Measurements from ENCODE around the gene WDPCP. TPM values are rescaled to one million over a fixed set of nuclear protein-coding genes. Genes with fewer than 3 reads are reported as not detected.

The WDPCP gene
- polyA plus RNA-seq, 1 donor from 2014 or later = 8.9 TPM

- Histone ChIP-seq H3K4me2 (ENCODE audit: low read length) (no peak overlapping the region), H3K9me3 (ENCODE audit: low read length) (no peaks in the 10 kb centered on the region), H3K27ac (ENCODE audit: low read length) (no peak overlapping the region), H2AFZ (ENCODE audit: low read depth, low read length) (no peak overlapping the region), H3K79me2 (replicated peaks; ENCODE audit: insufficient read depth, low read length) (no peaks in the 10 kb centered on the region), H3K36me3 (ENCODE audit: insufficient read depth, low read length) (no peaks in the 10 kb centered on the region), H3K4me3 (ENCODE audit: low read length) (no peak overlapping the region), H3F3A (ENCODE audit: insufficient read depth, low read length, poor library complexity, severe bottlenecking) (no peaks in the 10 kb centered on the region), H4K20me1 (ENCODE audit: insufficient read depth) (no peaks in the 10 kb centered on the region), H3K9me2 (ENCODE audit: insufficient read depth, low read length) (no peaks in the 10 kb centered on the region), H3K9ac (ENCODE audit: low read length) (no peak overlapping the region), H3K27me3 (ENCODE audit: insufficient read depth, low read depth, low read length) (no peaks in the 10 kb centered on the region)
- TF ChIP-seq EP300 (conservative IDR thresholded peaks at IDR 0.05; ENCODE audit: poor library complexity, severe bottlenecking) (no peak), SMC3 (conservative IDR thresholded peaks at IDR 0.05; ENCODE audit: poor library complexity) (no peak), MXI1 (conservative IDR thresholded peaks at IDR 0.05; ENCODE audit: poor library complexity, severe bottlenecking) (no peak), RAD21 (conservative IDR thresholded peaks at IDR 0.05) (no peak), POLR2AphosphoS5 (IDR thresholded peaks at IDR 0.05) (no peak)
Observed at GRCh38 chr2:63186331-63186730, 401.9 kb downstream of the WDPCP start.

- Histone ChIP-seq H3K4me2 (ENCODE audit: low read length) (no peak overlapping the region), H3K27me3 (ENCODE audit: insufficient read depth, low read depth, low read length) (no peaks in the 10 kb centered on the region), H2AFZ (ENCODE audit: low read depth, low read length) (no peak overlapping the region), H3K9me3 (ENCODE audit: low read length) (no peaks in the 10 kb centered on the region), H3K4me3 (ENCODE audit: low read length) (no peak overlapping the region), H3K27ac (ENCODE audit: low read length) (no peak overlapping the region), H3K36me3 (ENCODE audit: insufficient read depth, low read length) (no peaks in the 10 kb centered on the region), H3K9me2 (ENCODE audit: insufficient read depth, low read length) (no peaks in the 10 kb centered on the region), H3K9ac (ENCODE audit: low read length) (no peak overlapping the region), H3K79me2 (replicated peaks; ENCODE audit: insufficient read depth, low read length) (no peaks in the 10 kb centered on the region), H4K20me1 (ENCODE audit: insufficient read depth) (no peaks in the 10 kb centered on the region), H3F3A (ENCODE audit: insufficient read depth, low read length, poor library complexity, severe bottlenecking) (no peaks in the 10 kb centered on the region)
- TF ChIP-seq TAF1 (IDR thresholded peaks at IDR 0.05; ENCODE audit: low read depth) = no peak
- no peak for TF ChIP-seq MXI1 (conservative IDR thresholded peaks at IDR 0.05; ENCODE audit: poor library complexity, severe bottlenecking)
- TF ChIP-seq POLR2AphosphoS5 (IDR thresholded peaks at IDR 0.05) = no peak
- TF ChIP-seq CTCF (IDR thresholded peaks at IDR 0.05; ENCODE audit: poor library complexity, severe bottlenecking) = no peak
- TF ChIP-seq REST (IDR thresholded peaks at IDR 0.05; ENCODE audit: borderline replicate concordance) = no peak
- TF ChIP-seq RAD21 (conservative IDR thresholded peaks at IDR 0.05) = no peak
- TF ChIP-seq SMC3 (conservative IDR thresholded peaks at IDR 0.05; ENCODE audit: poor library complexity) = no peak
- TF ChIP-seq EZH2 (IDR thresholded peaks at IDR 0.05; ENCODE audit: borderline replicate concordance, insufficient read depth, low read length, poor library complexity, severe bottlenecking) = no peak
- TF ChIP-seq EP300 (conservative IDR thresholded peaks at IDR 0.05; ENCODE audit: poor library complexity, severe bottlenecking) = no peak
Observed at GRCh38 chr2:63163161-63163820, 425.0 kb downstream of the WDPCP start.

All from neural cell (in vitro differentiated cells).